ENCODE data around the gene CNIH4.

DNA sequence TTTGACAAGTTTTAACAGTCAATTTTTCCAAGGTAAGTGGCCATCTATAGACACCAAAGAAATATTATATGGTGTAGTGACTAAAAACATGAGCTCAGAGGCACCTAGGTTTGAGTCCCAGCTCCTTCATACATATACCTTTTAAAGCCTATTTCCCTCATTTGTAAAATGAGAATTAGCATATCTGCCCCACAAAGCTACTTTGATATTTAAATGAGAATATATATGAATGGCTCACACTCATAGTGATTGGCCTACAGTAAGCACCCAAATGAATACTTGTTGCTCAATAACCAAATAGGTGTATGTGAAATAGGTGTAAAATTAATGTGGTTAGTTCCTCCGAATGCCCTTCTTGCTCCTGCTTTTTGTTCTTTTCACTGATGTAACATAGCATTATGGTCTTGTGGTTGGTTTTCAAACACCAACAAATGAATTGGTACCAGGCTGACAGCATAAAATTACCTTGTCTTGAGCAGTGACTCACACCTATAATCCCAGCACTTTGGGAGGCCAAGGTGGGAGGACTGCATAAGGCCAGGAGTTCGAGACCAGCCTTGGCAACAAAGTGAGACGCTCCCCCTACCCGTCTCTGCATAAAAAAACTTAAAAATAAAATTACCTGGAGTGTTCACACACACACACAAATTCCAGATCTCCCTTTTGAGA is 25.3 kb downstream of the CNIH4 start:
- TF ChIP-seq, protein P1, sequence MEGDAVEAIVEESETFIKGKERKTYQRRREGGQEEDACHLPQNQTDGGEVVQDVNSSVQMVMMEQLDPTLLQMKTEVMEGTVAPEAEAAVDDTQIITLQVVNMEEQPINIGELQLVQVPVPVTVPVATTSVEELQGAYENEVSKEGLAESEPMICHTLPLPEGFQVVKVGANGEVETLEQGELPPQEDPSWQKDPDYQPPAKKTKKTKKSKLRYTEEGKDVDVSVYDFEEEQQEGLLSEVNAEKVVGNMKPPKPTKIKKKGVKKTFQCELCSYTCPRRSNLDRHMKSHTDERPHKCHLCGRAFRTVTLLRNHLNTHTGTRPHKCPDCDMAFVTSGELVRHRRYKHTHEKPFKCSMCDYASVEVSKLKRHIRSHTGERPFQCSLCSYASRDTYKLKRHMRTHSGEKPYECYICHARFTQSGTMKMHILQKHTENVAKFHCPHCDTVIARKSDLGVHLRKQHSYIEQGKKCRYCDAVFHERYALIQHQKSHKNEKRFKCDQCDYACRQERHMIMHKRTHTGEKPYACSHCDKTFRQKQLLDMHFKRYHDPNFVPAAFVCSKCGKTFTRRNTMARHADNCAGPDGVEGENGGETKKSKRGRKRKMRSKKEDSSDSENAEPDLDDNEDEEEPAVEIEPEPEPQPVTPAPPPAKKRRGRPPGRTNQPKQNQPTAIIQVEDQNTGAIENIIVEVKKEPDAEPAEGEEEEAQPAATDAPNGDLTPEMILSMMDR (IDR thresholded peaks at IDR 0.05) = no peak
- no peak for TF ChIP-seq POLR2A (IDR thresholded peaks at IDR 0.05)
